ENCODE results near the gene JAKMIP1.

DNA sequence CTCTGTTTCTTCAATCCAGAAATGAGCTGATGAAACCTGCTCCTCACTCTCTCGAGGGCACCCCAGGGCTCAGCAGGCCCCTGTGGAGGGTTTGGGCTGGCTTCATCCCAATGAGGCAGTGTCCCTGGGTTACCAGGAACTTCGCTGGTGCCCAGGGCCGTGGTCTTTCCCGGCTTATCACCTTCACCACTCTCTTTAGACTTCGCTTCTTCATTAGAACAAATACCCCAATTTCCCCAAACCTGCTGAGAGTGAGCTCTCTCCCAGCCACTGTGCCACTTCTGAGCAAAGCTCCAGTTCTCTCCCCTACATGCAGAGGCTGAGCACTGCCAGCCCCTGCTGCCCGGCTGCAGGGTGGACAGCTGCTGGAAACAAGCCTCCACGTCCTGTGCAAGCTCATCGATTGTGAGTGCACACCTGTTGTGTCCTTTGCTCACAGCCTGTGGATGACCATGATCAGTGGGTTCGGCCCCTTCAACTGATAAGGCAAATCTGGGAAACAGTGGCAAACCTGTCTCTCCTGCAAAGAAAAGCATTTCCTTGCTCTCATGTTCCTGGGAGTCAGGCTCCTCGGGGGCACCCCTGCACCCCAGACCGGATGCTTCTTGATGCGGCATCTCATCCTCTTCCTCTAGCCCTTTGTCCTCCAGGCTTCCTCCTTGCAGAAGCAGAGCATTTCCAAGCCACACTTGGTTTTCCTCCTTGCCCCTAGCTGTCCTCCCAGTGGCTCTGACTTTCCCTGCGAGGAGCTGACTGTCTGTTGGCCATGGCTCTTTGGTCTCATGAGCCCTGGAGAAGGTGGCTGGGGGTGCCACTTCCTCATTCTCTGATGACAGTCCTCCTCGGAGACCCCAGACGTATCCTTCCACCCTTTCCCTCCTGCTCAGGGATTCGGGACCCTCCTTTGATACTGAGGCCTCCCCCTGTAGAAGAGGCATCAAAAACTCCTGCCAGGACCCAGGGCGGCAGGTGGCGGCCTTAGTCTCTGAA, 210.8 kb downstream of the JAKMIP1 start:
- TF ChIP-seq, protein P1, sequence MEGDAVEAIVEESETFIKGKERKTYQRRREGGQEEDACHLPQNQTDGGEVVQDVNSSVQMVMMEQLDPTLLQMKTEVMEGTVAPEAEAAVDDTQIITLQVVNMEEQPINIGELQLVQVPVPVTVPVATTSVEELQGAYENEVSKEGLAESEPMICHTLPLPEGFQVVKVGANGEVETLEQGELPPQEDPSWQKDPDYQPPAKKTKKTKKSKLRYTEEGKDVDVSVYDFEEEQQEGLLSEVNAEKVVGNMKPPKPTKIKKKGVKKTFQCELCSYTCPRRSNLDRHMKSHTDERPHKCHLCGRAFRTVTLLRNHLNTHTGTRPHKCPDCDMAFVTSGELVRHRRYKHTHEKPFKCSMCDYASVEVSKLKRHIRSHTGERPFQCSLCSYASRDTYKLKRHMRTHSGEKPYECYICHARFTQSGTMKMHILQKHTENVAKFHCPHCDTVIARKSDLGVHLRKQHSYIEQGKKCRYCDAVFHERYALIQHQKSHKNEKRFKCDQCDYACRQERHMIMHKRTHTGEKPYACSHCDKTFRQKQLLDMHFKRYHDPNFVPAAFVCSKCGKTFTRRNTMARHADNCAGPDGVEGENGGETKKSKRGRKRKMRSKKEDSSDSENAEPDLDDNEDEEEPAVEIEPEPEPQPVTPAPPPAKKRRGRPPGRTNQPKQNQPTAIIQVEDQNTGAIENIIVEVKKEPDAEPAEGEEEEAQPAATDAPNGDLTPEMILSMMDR (conservative IDR thresholded peaks at IDR 0.05; ENCODE audit: low read length), result no peak
- TF ChIP-seq EZH2phosphoT487 (IDR thresholded peaks at IDR 0.05; ENCODE audit: borderline replicate concordance, low read depth, low read length), result no peak

Measured in OCI-LY7 (cell line).